ENCODE measurements around the gene ALDH4A1.

DNA sequence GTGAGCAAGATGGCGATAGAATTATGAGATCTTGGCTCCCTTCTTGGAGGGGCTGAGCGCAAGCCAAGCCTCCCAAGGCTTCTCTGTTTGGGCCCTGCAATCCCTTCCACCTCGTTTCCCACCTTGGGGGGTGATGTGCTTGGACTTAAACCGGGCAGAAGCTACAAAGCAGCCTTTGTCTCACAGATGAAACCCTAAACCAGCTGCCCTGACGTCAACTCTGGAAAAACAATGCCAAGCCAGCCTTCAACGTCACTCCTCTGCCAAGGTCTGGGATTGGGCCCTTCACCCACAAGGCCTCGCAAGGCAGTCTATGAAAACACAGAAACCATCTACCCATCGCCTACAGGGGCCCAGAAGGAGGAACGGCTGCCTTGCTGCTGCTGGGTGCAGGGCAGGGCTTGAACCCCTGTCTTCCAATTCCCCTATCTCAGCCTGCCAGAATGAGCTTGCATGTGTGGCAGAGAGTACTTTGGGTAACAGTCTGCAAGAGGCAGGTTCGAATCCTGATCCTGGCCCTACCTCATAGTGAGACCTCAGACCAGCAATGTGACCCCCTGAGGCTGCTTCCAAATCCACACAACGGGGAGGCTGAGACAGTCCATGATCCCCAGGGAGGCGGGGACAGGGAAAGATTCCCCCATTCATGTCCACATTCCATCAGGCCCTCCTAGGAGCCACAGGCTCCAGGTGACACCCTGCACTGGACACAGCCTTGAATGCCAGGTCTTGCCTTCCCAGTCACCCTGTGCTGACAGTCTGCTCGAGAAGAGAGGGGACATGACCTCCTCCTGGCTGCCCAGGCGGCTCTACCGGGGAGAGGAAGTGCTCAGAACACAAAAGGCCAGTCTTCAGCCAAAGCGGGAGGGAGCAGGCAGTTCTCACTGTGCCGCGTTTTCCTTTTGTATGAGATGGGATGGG, 39.1 kb upstream of the ALDH4A1 start:
- TF ChIP-seq, protein P1, sequence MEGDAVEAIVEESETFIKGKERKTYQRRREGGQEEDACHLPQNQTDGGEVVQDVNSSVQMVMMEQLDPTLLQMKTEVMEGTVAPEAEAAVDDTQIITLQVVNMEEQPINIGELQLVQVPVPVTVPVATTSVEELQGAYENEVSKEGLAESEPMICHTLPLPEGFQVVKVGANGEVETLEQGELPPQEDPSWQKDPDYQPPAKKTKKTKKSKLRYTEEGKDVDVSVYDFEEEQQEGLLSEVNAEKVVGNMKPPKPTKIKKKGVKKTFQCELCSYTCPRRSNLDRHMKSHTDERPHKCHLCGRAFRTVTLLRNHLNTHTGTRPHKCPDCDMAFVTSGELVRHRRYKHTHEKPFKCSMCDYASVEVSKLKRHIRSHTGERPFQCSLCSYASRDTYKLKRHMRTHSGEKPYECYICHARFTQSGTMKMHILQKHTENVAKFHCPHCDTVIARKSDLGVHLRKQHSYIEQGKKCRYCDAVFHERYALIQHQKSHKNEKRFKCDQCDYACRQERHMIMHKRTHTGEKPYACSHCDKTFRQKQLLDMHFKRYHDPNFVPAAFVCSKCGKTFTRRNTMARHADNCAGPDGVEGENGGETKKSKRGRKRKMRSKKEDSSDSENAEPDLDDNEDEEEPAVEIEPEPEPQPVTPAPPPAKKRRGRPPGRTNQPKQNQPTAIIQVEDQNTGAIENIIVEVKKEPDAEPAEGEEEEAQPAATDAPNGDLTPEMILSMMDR (IDR thresholded peaks at IDR 0.05; ENCODE audit: low read length), result no peak
- TF ChIP-seq EZH2 (optimal IDR thresholded peaks at IDR 0.05; ENCODE audit: low read depth, low read length), result no peak
